GM19043 (cell line): ENCODE results near the gene OR10T2.
A peak's percentile ranks its signal among the peaks of the same experiment; 100 is the strongest.
"Not testable (repeated sequence)": the region's sequence is repeated elsewhere in the genome, so short reads cannot be mapped to it uniquely, and the experiment has no call there.

Experiments
- ATAC-seq: cut with Tn5 transposase; IDR thresholded peaks from one replicate; pipeline ENCODE4 v1.9.1; 2021; ENCODE audit warnings: low read depth; ENCODE audit not compliant: unreplicated experiment

Gene OR10T2

GRCh38 chr1:158398818-158399514 lies at the start of gene OR10T2:
Gene OR10T2, minus strand, starts transcription at chr1:158399466. Its CDS starts 0 bp downstream, at chr1:158399466.
- no peak for ATAC-seq

- no peak for ATAC-seq
These were observed 46.1 kb upstream of the OR10T2 start for GRCh38 chr1:158445376-158445775.

- ATAC-seq = no peak
These were observed 35.5 kb upstream of the OR10T2 start for GRCh38 chr1:158434741-158435140.

GRCh38 chr1:158430163-158430562 lies 30.9 kb upstream of the OR10T2 start:
- ATAC-seq = not testable (repeated sequence)

GRCh38 chr1:158426137-158426536 lies 26.9 kb upstream of the OR10T2 start, which contains the start of gene OR10K2:
Gene OR10K2, minus strand, starts transcription at chr1:158426237. Its CDS starts 5,371 bp downstream, at chr1:158420866.
- no peak for ATAC-seq

GRCh38 chr1:158425027-158425426 lies 25.8 kb upstream of the OR10T2 start:
- no peak for ATAC-seq

GRCh38 chr1:158422212-158422611 lies 22.9 kb upstream of the OR10T2 start:
- no peak for ATAC-seq

GRCh38 chr1:158417586-158417985 lies 18.3 kb upstream of the OR10T2 start:
- ATAC-seq = no peak

- no peak for ATAC-seq
These were observed 15.5 kb upstream of the OR10T2 start for GRCh38 chr1:158414651-158415345.

GRCh38 chr1:158407092-158407491 lies 7.8 kb upstream of the OR10T2 start:
- no peak for ATAC-seq

- no peak for ATAC-seq
These were observed 1.6 kb upstream of the OR10T2 start for GRCh38 chr1:158400871-158401270.

GRCh38 chr1:158396646-158397045 lies 2.6 kb downstream of the OR10T2 start:
- no peak for ATAC-seq

- no peak for ATAC-seq
These were observed 5.8 kb downstream of the OR10T2 start for GRCh38 chr1:158393476-158393875.

GRCh38 chr1:158391099-158391498 lies 8.2 kb downstream of the OR10T2 start:
- no peak for ATAC-seq

GRCh38 chr1:158390331-158390730 lies 8.9 kb downstream of the OR10T2 start:
- no peak for ATAC-seq

- ATAC-seq = no peak
These were observed 24.4 kb downstream of the OR10T2 start for GRCh38 chr1:158374860-158375259.

GRCh38 chr1:158374101-158374500 lies 25.2 kb downstream of the OR10T2 start:
- not testable (repeated sequence) for ATAC-seq

- ATAC-seq = peak; percentile 86
These were observed 27.9 kb downstream of the OR10T2 start for GRCh38 chr1:158371188-158371953.

- ATAC-seq = no peak
These were observed 32.5 kb downstream of the OR10T2 start for GRCh38 chr1:158366783-158367182.

GRCh38 chr1:158362941-158363340 lies 36.3 kb downstream of the OR10T2 start:
- ATAC-seq = no peak

GRCh38 chr1:158362482-158362881 lies 36.8 kb downstream of the OR10T2 start:
- ATAC-seq = no peak
